H1 (cell line): ENCODE measurements around the gene CALCR. TPM values are rescaled to one million over a fixed set of nuclear protein-coding genes. Genes with fewer than 3 reads are reported as not detected.

ENCODE experiments used
- CTCF ChIA-PET: fragments of 300-600 bp; sonication (Branson Sonifier 250); formaldehyde crosslinking; loops from one replicate; lab custom pipeline; 2021; ENCODE audit not compliant: partially characterized antibody; lab: Charles Lee
- POLR2A ChIA-PET: fragments of 300-600 bp; sonication (Branson Sonifier 250); formaldehyde crosslinking; loops from one replicate; lab custom pipeline; 2021; ENCODE audit warnings: inconsistent platforms; ENCODE audit not compliant: partially characterized antibody; lab: Charles Lee
- DNase-seq, 2 experiments: peaks; one replicate each; pipeline versions ENCODE4 v3.0.0 to v3.0.0-alpha.2; 2010 to 2022; ENCODE audit warnings: low spot score in 2 of 2, low read depth in 1 of 2, mixed read lengths in 1 of 2
- FAIRE-seq: peaks from 2 replicates; lab custom pipeline; 2011; peaks lifted over from hg19 to GRCh38; lab: Jason Lieb, UNC
- H2AFZ ChIP-seq: 2 replicates; pipeline ENCODE4 v1.8.1; 2012; ENCODE audit warnings: low read length, inconsistent platforms
- H2AK5ac ChIP-seq: 2 replicates; pipeline ENCODE4 v1.6.1; 2013; ENCODE audit warnings: low read depth, low read length
- H2BK120ac ChIP-seq: replicated peaks from 2 replicates; pipeline ENCODE3; 2013; ENCODE audit warnings: low read depth, low read length, inconsistent platforms
- H2BK12ac ChIP-seq: 2 replicates; pipeline ENCODE4 v1.6.1; 2013; ENCODE audit warnings: low read depth, low read length
- H2BK15ac ChIP-seq: 2 replicates; pipeline ENCODE4 v1.6.1; 2013; ENCODE audit warnings: low read length
- H2BK20ac ChIP-seq: 2 replicates; pipeline ENCODE4 v1.6.1; 2013; ENCODE audit warnings: low read length
- H2BK5ac ChIP-seq: 2 replicates; pipeline ENCODE4 v1.6.1; 2013; ENCODE audit warnings: low read depth, low read length
- H3K14ac ChIP-seq: 2 replicates; pipeline ENCODE4 v1.6.1; 2013; ENCODE audit warnings: inconsistent platforms; ENCODE audit not compliant: insufficient read length
- H3K18ac ChIP-seq: 2 replicates; pipeline ENCODE4 v1.6.1; 2013; ENCODE audit warnings: low read length; ENCODE audit errors: extremely low read depth
- H3K23ac ChIP-seq: 2 replicates; pipeline ENCODE4 v1.6.1; 2013; ENCODE audit warnings: inconsistent platforms; ENCODE audit not compliant: insufficient read length
- H3K23me2 ChIP-seq: 2 replicates; pipeline ENCODE4 v1.6.1; 2013; ENCODE audit warnings: low read depth, low read length
- H3K27ac ChIP-seq: 2 replicates; pipeline ENCODE4 v1.6.1; 2011; ENCODE audit warnings: low read depth, low read length, inconsistent platforms
- H3K27me3 ChIP-seq, 4 experiments: replicated peaks in 1 of 4; 1 replicate in 1 of 4; 2 replicates in 3 of 4; pipeline versions ENCODE4 v1.6.1 to v1.8.1; 2011 to 2013; ENCODE audit warnings: low read length in 3 of 4, mild to moderate bottlenecking in 3 of 4, inconsistent platforms in 2 of 4, mixed read lengths in 2 of 4, moderate library complexity in 1 of 4; ENCODE audit not compliant: control insufficient read depth in 3 of 4, insufficient read depth in 3 of 4; ENCODE audit errors: extremely low read depth in 1 of 4
- H3K36me3 ChIP-seq, 4 experiments: 2 replicates each; pipeline versions ENCODE4 v1.6.1 to v1.8.1; 2011 to 2013; ENCODE audit warnings: mild to moderate bottlenecking in 4 of 4, low read length in 3 of 4, moderate library complexity in 2 of 4, control low read depth in 1 of 4, inconsistent platforms in 1 of 4; ENCODE audit not compliant: insufficient read depth in 4 of 4, control insufficient read depth in 2 of 4
- H3K4ac ChIP-seq: replicated peaks from 2 replicates; pipeline ENCODE3; 2013; ENCODE audit warnings: low read length, low read depth, mixed read lengths, inconsistent platforms; ENCODE audit not compliant: insufficient read length
- H3K4me1 ChIP-seq, 4 experiments: replicated peaks in 1 of 4; 1 replicate in 1 of 4; 2 replicates in 3 of 4; pipeline versions ENCODE4 v1.6.1 to v1.8.1; 2011 to 2013; ENCODE audit warnings: low read length in 3 of 4, inconsistent platforms in 2 of 4, mixed read lengths in 1 of 4; ENCODE audit not compliant: insufficient read depth in 4 of 4, control insufficient read depth in 3 of 4
- H3K4me2 ChIP-seq, 2 experiments: 2 replicates each; pipeline versions ENCODE4 v1.6.1 to v1.8.1; 2011 to 2013; ENCODE audit warnings: low read depth in 2 of 2, low read length in 2 of 2, control low read depth in 1 of 2, inconsistent platforms in 1 of 2, mild to moderate bottlenecking in 1 of 2; ENCODE audit not compliant: insufficient read depth in 1 of 2
- H3K4me3 ChIP-seq, 4 experiments: fragments of 200-600, 300-600 bp in 1 of 4; sonication (generic), shearing (Covaris generic), sonication (Bioruptor Twin) in 1 of 4; 2 replicates each; pipeline versions ENCODE4 v1.5.1 to v1.8.1; 2011 to 2016; ENCODE audit warnings: low read length in 4 of 4, low read depth in 3 of 4, control low read depth in 2 of 4, inconsistent platforms in 2 of 4, mild to moderate bottlenecking in 2 of 4, mixed read lengths in 1 of 4, moderate library complexity in 1 of 4; ENCODE audit not compliant: insufficient read depth in 2 of 4; ENCODE audit errors: extremely low read depth in 1 of 4
- H3K56ac ChIP-seq: replicated peaks from 2 replicates; pipeline ENCODE3; 2013; ENCODE audit warnings: low read depth, mild to moderate bottlenecking, mixed read lengths, low read length, inconsistent platforms; ENCODE audit not compliant: insufficient read length
- H3K79me1 ChIP-seq: 2 replicates; pipeline ENCODE4 v1.6.1; 2013; ENCODE audit warnings: low read depth, low read length, control low read depth
- H3K79me2 ChIP-seq, 2 experiments: 2 replicates each; pipeline versions ENCODE4 v1.6.1 to v1.8.1; 2012 to 2013; ENCODE audit warnings: low read length in 2 of 2, mild to moderate bottlenecking in 2 of 2, inconsistent platforms in 1 of 2; ENCODE audit not compliant: insufficient read depth in 2 of 2, control insufficient read depth in 1 of 2
- H3K9ac ChIP-seq, 4 experiments: replicated peaks in 1 of 4; 1 replicate in 1 of 4; 2 replicates in 3 of 4; pipeline versions ENCODE4 v1.6.1 to v1.8.1; 2011 to 2013; ENCODE audit warnings: low read depth in 3 of 4, low read length in 3 of 4, control low read depth in 2 of 4, mild to moderate bottlenecking in 2 of 4, moderate library complexity in 2 of 4, inconsistent platforms in 1 of 4; ENCODE audit errors: extremely low read depth in 1 of 4
- H3K9me3 ChIP-seq, 2 experiments: 2 replicates each; pipeline versions ENCODE4 v1.6.1 to v1.8.1; 2012 to 2013; ENCODE audit warnings: mild to moderate bottlenecking in 2 of 2, moderate library complexity in 2 of 2, control low read depth in 1 of 2, inconsistent platforms in 1 of 2, low read depth in 1 of 2, low read length in 1 of 2, mixed read lengths in 1 of 2; ENCODE audit not compliant: insufficient read depth in 2 of 2
- H4K20me1 ChIP-seq, 2 experiments: replicated peaks in 1 of 2; 2 replicates each; pipeline versions ENCODE3 to v1.8.1; 2011 to 2013; ENCODE audit warnings: inconsistent platforms in 2 of 2, low read length in 2 of 2, mild to moderate bottlenecking in 1 of 2; ENCODE audit not compliant: insufficient read depth in 2 of 2, control insufficient read depth in 1 of 2
- H4K5ac ChIP-seq: 2 replicates; pipeline ENCODE4 v1.6.1; 2013; ENCODE audit warnings: low read length, low read depth, mixed read lengths, inconsistent platforms; ENCODE audit not compliant: insufficient read length
- H4K8ac ChIP-seq: 2 replicates; pipeline ENCODE4 v1.8.0; 2013; ENCODE audit warnings: mild to moderate bottlenecking, moderate library complexity, low read length, inconsistent platforms; ENCODE audit not compliant: insufficient read depth; ENCODE audit errors: extremely low read depth
- H4K91ac ChIP-seq: replicated peaks from 2 replicates; pipeline ENCODE3; 2013; ENCODE audit warnings: low read length, mixed read lengths, inconsistent platforms; ENCODE audit not compliant: insufficient read length
- KDM1A ChIP-seq: fragments of 200-600, 300-600 bp; sonication (generic); IDR thresholded peaks from 2 replicates; pipeline ENCODE4 v1.7.1; 2016; ENCODE audit warnings: mild to moderate bottlenecking, low read length, borderline replicate concordance
- TEAD4 ChIP-seq: IDR thresholded peaks from 2 replicates; pipeline ENCODE4 v1.6.1; 2012; ENCODE audit warnings: low read depth, low read length, inconsistent platforms, mixed read lengths
- WGBS, 2 experiments: shearing (Covaris generic) in 1 of 2; methylation state at CpG; one replicate each; pipeline versions ENCODE4 v1.1.6 to v1.1.7; 2013 to 2015; ENCODE audit warnings: low lambda C conversion rate in 2 of 2, mixed read lengths in 2 of 2, inconsistent platforms in 1 of 2, low coverage in 1 of 2, missing lambda C conversion rate in 1 of 2; ENCODE audit not compliant: insufficient replicate concordance in 2 of 2, insufficient coverage in 1 of 2, insufficient read length in 1 of 2; ENCODE audit errors: extremely low coverage in 1 of 2, missing lambda C conversion rate in 1 of 2; 5-methylcytosine and 5-hydroxymethylcytosine counted together
- polyA plus RNA-seq, 7 experiments: library from polyadenylated mRNA; depleted of rRNA in 3 of 7; stranded (reverse) in 5 of 7; unstranded in 2 of 7; fragments of >200 nt in 5 of 7; fragments of 200-250 nt in 2 of 7; gene quantifications; 1 replicate in 5 of 7; 2 replicates in 1 of 7; 4 replicates in 1 of 7; pipeline versions ENCODE4 v1.2.1 to v1.2.3, GENCODE V29; 2011 to 2013; ENCODE audit warnings: missing spikeins in 2 of 7, mixed read lengths in 2 of 7
- total RNA-seq: library from RNA; stranded (reverse); fragmentation: NEBNext Ultra II Directional; extraction: Animal tissue kit (Norgen Biotek cat#: 25700); gene quantifications from 2 replicates; pipeline ENCODE4 v1.2.1, GENCODE V29; 2021

Gene CALCR
- total and polyA plus RNA-seq, 2 of the 8 experiments (the other 6 are each of a cell fraction or from before 2014, with no cell fraction given): 1.0 to 3.6 TPM

DNA sequence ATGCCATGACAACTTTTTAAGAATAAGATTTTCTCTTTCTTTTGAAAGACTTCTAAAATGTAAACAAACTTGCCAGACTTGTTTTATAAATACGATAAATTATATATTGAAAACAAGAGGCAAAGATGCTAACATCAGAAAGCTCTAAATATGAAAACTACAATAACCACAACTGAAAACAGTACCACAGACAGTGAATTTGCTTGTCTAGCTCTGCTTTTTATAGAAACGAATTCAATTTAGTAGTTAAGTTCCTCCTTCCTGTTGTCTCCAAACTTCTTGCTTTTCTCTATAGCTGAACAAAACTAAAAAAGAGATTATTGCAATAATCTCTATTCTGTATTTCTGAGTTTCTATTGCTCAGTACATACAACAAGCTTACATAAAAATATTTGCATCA lies 147.4 kb downstream of the CALCR start:
- Histone ChIP-seq H3K9ac (no peak overlapping the region), H4K20me1 (no peaks in the 10 kb centered on the region), H2BK12ac (no peak overlapping the region), H2BK5ac (no peak overlapping the region), H3K27me3 (no peaks in the 10 kb centered on the region), H4K91ac (no peak overlapping the region), H2BK20ac (no peak overlapping the region), H3K56ac (no peak overlapping the region), H3K36me3 (no peaks in the 10 kb centered on the region), H4K8ac (no peak overlapping the region), H3K4me1 (no peaks in the 10 kb centered on the region), H3K79me2 (no peaks in the 10 kb centered on the region), H2AFZ (no peak overlapping the region), H3K79me1 (no peaks in the 10 kb centered on the region), H3K23me2 (no peaks in the 10 kb centered on the region; the same call in 1 of the 2 replicates), H3K4ac (no peak overlapping the region), H3K9me3 (no peaks in the 10 kb centered on the region; a peak in 1 of 4 replicates), H2BK15ac (no peak overlapping the region), H2AK5ac (no peak overlapping the region), H4K5ac (no peak overlapping the region), H3K14ac (no peak overlapping the region), H3K23ac (no peak overlapping the region), H3K4me2 (no peak overlapping the region), H2BK120ac (no peak overlapping the region), H3K4me3 (no peak overlapping the region), H3K18ac (no peak overlapping the region), H3K27ac (no peak overlapping the region)
- 78% methylated on average over 2 of the region's 2 CpGs; no CpG with 5 or more reads in 1 of the 2 experiments for WGBS, 2 experiments
- CTCF ChIA-PET: interaction anchor here (1.2 to 1.9 kb wide), 3 partner anchors 11 to 181 kb away, joined by 3 to 5 read pairs (median 3); no protein-coding TSS in a partner anchor
- FAIRE-seq (no peak), DNase-seq (no peak)
- no peak for TF ChIP-seq TEAD4
- no peak for TF ChIP-seq KDM1A
- POLR2A ChIA-PET: no interaction called here
